MM.1S (cell line): ENCODE data around the gene STIM1.

ENCODE experiments used
- DNase-seq: peaks from one replicate; pipeline ENCODE4 v3.0.0-alpha.2; 2015
- H2AFZ ChIP-seq: fragments of 300-600 bp; sonication (generic); 2 replicates; pipeline ENCODE4 v1.6.0; 2016; ENCODE audit warnings: antibody characterized with exemption, low read length
- H3F3A ChIP-seq: fragments of 300-600 bp; sonication (generic); 2 replicates; pipeline ENCODE4 v1.6.1; 2016; ENCODE audit warnings: mild to moderate bottlenecking, antibody characterized with exemption, low read length, moderate library complexity, mixed read lengths; ENCODE audit not compliant: insufficient read depth
- H3K27ac ChIP-seq: fragments of 300-600 bp; sonication (generic); 2 replicates; pipeline ENCODE4 v1.5.1; 2016; ENCODE audit warnings: mild to moderate bottlenecking, low read length
- H3K27me3 ChIP-seq: fragments of 300-600 bp; sonication (generic); replicated peaks from 2 replicates; pipeline ENCODE4 v1.6.0; 2016; ENCODE audit warnings: low read length; ENCODE audit not compliant: insufficient read depth
- H3K36me3 ChIP-seq: fragments of 300-600 bp; sonication (generic); replicated peaks from 2 replicates; pipeline ENCODE4 v1.6.1; 2016; ENCODE audit warnings: mild to moderate bottlenecking, low read length, mixed read lengths; ENCODE audit not compliant: insufficient read depth
- H3K4me1 ChIP-seq: fragments of 300-600 bp; sonication (generic); 2 replicates; pipeline ENCODE4 v1.6.1; 2016; ENCODE audit warnings: low read length, mixed read lengths
- H3K4me2 ChIP-seq: fragments of 300-600 bp; sonication (generic); 2 replicates; pipeline ENCODE4 v1.6.0; 2016; ENCODE audit warnings: low read depth, low read length
- H3K4me3 ChIP-seq: fragments of 300-600 bp; sonication (generic); 2 replicates; pipeline ENCODE4 v1.5.1; 2016; ENCODE audit warnings: low read length, mixed read lengths
- H3K79me2 ChIP-seq: fragments of 300-600 bp; sonication (generic); 2 replicates; pipeline ENCODE4 v1.6.1; 2016; ENCODE audit warnings: mixed run types, low read length, mixed read lengths
- H3K9ac ChIP-seq: fragments of 300-600 bp; sonication (generic); 2 replicates; pipeline ENCODE4 v1.6.1; 2016; ENCODE audit warnings: low read length, mixed read lengths
- H3K9me2 ChIP-seq: fragments of 300-600 bp; sonication (generic); replicated peaks from 2 replicates; pipeline ENCODE4 v1.6.1; 2016; ENCODE audit warnings: mild to moderate bottlenecking, low read length, mixed read lengths; ENCODE audit not compliant: insufficient read depth
- H3K9me3 ChIP-seq: fragments of 300-600 bp; sonication (generic); replicated peaks from 2 replicates; pipeline ENCODE4 v1.6.1; 2016; ENCODE audit warnings: mild to moderate bottlenecking, low read length, mixed read lengths; ENCODE audit not compliant: insufficient read depth
- H4K20me1 ChIP-seq: fragments of 300-600 bp; sonication (generic); 2 replicates; pipeline ENCODE4 v1.6.1; 2016; ENCODE audit warnings: mild to moderate bottlenecking, low read length, moderate library complexity, mixed read lengths; ENCODE audit not compliant: insufficient read depth
- EZH2 ChIP-seq: fragments of 300-600 bp; sonication (generic); optimal IDR thresholded peaks from 2 replicates; pipeline ENCODE3; 2017; ENCODE audit warnings: low read depth, mild to moderate bottlenecking, antibody characterized with exemption, low read length, mixed read lengths
- EZH2phosphoT487 ChIP-seq: fragments of 300-600 bp; sonication (generic); IDR thresholded peaks from 2 replicates; pipeline ENCODE4 v1.6.1; 2018; ENCODE audit warnings: antibody characterized with exemption, low read length
- TF ChIP-seq, protein P1 (sequence below): fragments of 300-600 bp; sonication (generic); IDR thresholded peaks from 2 replicates; pipeline ENCODE4 v1.5.1; 2016; ENCODE audit warnings: antibody characterized with exemption, low read length, mixed read lengths

The STIM1 gene

DNA sequence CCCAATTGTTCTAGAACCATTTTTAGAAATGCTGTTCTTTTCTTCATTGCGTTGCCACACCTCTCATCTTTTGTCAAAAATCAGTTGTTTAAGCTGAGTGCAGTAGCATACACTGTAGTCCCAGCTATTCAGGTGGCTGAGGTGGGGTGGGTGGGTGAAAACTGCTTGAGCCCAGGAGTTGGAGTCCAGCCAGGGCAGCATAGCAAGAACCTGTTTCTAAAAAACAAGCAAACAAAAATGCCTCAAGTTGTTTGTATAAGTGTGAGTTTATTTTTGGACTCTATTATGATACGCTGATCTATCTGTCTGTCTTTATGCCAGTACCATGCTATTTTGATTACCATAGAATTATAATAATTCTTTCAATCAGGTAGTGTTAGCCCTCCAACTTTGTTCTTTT lies 176.6 kb downstream of the STIM1 start:
- no peaks in the 10 kb centered on the region for H3K27me3 ChIP-seq
- H2AFZ ChIP-seq = no peak overlapping the region
- TF ChIP-seq, protein P1, sequence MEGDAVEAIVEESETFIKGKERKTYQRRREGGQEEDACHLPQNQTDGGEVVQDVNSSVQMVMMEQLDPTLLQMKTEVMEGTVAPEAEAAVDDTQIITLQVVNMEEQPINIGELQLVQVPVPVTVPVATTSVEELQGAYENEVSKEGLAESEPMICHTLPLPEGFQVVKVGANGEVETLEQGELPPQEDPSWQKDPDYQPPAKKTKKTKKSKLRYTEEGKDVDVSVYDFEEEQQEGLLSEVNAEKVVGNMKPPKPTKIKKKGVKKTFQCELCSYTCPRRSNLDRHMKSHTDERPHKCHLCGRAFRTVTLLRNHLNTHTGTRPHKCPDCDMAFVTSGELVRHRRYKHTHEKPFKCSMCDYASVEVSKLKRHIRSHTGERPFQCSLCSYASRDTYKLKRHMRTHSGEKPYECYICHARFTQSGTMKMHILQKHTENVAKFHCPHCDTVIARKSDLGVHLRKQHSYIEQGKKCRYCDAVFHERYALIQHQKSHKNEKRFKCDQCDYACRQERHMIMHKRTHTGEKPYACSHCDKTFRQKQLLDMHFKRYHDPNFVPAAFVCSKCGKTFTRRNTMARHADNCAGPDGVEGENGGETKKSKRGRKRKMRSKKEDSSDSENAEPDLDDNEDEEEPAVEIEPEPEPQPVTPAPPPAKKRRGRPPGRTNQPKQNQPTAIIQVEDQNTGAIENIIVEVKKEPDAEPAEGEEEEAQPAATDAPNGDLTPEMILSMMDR = no peak
- no peak for TF ChIP-seq EZH2phosphoT487
- no peaks in the 10 kb centered on the region for H3K9me2 ChIP-seq
- no peak overlapping the region for H3K4me3 ChIP-seq
- H3K36me3 ChIP-seq = no peaks in the 10 kb centered on the region
- H3K4me2 ChIP-seq = no peak overlapping the region
- H3K9ac ChIP-seq = no peak overlapping the region
- H3K9me3 ChIP-seq = no peaks in the 10 kb centered on the region
- H4K20me1 ChIP-seq = no peaks in the 10 kb centered on the region
- DNase-seq = no peak
- peaks cover 31% of the 10 kb centered on the region for H3K79me2 ChIP-seq
- no peaks in the 10 kb centered on the region for H3K4me1 ChIP-seq
- H3K27ac ChIP-seq = no peak overlapping the region
- no peaks in the 10 kb centered on the region for H3F3A ChIP-seq

DNA sequence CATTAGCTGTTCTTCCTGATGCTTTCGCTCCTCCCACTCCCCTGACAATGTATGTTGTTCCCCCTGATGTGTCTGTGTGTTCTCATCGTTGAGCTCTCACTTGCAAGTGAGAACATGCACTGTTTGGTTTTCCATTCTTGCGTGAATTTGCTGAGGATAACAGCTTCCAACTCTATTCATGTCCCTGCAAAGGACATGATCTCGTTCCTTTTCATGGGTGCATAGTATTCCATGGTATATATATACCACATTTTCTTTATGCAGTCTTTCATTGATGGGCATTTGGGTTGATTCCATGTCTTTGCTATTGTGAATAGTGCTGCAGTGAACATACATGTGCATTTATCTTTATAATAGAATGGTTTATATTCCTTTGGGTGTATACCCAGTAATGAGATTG lies 180.5 kb downstream of the STIM1 start:
- Histone ChIP-seq H3K27me3 (no peaks in the 10 kb centered on the region), H3F3A (no peaks in the 10 kb centered on the region), H3K27ac (no peak overlapping the region), H3K9ac (no peak overlapping the region), H3K9me2 (no peaks in the 10 kb centered on the region), H3K9me3 (no peaks in the 10 kb centered on the region), H3K4me1 (no peaks in the 10 kb centered on the region), H3K79me2 (peaks cover 52% of the 10 kb centered on the region), H3K4me3 (no peak overlapping the region), H4K20me1 (no peaks in the 10 kb centered on the region), H2AFZ (no peak overlapping the region), H3K4me2 (no peak overlapping the region), H3K36me3 (no peaks in the 10 kb centered on the region)
- no peak for DNase-seq
- TF ChIP-seq EZH2 = no peak
- TF ChIP-seq EZH2phosphoT487 = no peak
- TF ChIP-seq, protein P1 = no peak

DNA sequence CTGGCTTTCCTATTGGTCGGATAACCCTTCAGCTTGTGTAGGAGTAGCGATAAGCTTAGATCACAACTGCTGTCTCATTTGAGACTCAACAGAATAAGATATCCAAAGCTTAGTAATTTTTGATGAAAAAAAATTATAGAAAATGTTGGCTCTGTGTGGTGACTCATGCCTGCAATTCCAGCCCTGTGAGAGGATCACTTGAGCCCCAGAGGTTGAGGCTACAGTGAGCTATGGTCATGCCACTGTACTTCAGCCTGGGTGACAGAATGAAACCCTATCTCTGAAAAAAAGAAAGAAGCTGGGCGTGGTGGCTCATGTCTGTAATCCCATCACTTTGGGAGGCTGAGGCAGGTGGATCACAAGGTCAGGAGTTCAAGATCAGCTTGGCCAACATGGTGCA lies 183.5 kb downstream of the STIM1 start:
- H3F3A ChIP-seq = no peaks in the 10 kb centered on the region
- TF ChIP-seq EZH2phosphoT487 (no peak), EZH2 (no peak)
- TF ChIP-seq, protein P1 = no peak
- H3K9me3 ChIP-seq = no peaks in the 10 kb centered on the region
- H3K9ac ChIP-seq = no peak overlapping the region
- no peak overlapping the region for H3K27ac ChIP-seq
- H3K79me2 ChIP-seq = peaks cover 51% of the 10 kb centered on the region
- no peaks in the 10 kb centered on the region for H4K20me1 ChIP-seq
- no peak overlapping the region for H3K4me2 ChIP-seq
- no peak overlapping the region for H3K4me3 ChIP-seq
- no peaks in the 10 kb centered on the region for H3K27me3 ChIP-seq
- no peaks in the 10 kb centered on the region for H3K4me1 ChIP-seq
- H2AFZ ChIP-seq = no peak overlapping the region
- no peaks in the 10 kb centered on the region for H3K36me3 ChIP-seq
- no peaks in the 10 kb centered on the region for H3K9me2 ChIP-seq
- no peak for DNase-seq

DNA sequence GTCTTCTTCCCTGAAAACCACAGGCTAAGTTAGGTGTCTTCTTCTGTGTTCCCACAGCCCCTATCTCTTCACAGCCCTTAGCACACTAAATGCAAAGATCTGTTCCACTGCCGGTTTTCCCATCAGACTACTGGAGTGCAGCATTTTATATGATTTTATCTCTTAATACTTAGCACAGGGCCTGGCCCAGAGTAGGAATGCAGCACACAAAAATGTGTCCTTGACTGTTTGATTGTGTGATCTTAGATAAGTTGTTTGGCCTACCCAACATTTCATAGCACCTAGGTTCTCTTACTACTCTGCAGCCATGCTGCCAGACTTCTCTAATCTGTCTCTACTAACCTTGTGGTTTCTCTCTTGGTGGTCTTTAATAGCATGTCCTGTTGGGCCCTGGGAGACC lies 185.0 kb downstream of the STIM1 start:
- peaks cover 44% of the 10 kb centered on the region for H3K79me2 ChIP-seq
- no peaks in the 10 kb centered on the region for H3K27me3 ChIP-seq

More for the DNA sequence above, 185.0 kb downstream of the STIM1 start:
- Histone ChIP-seq H3K4me3 (no peak overlapping the region), H3K4me2 (no peak overlapping the region), H3K9me2 (no peaks in the 10 kb centered on the region), H3K9ac (no peak overlapping the region), H3F3A (no peaks in the 10 kb centered on the region), H3K9me3 (no peaks in the 10 kb centered on the region), H4K20me1 (no peaks in the 10 kb centered on the region), H2AFZ (no peak overlapping the region), H3K36me3 (no peaks in the 10 kb centered on the region), H3K27ac (no peak overlapping the region), H3K4me1 (no peaks in the 10 kb centered on the region)
- TF ChIP-seq, protein P1 = no peak
- TF ChIP-seq EZH2 (no peak), EZH2phosphoT487 (no peak)
- DNase-seq = no peak
